ENCODE data around the gene GLYATL1.

GLYATL1 gene

GRCh38 chr11:58939277-58939676 is at the start of gene GLYATL1:
GLYATL1 (plus strand) TSS chr11:58939488; CDS start chr11:58947088, 7,600 bp downstream.
- DNase-seq = no peak

GRCh38 chr11:58893899-58894298 is 45.4 kb upstream of the GLYATL1 start:
- DNase-seq = no peak

- DNase-seq = no peak
Observed at GRCh38 chr11:58898106-58898505, 41.2 kb upstream of the GLYATL1 start.

DNA sequence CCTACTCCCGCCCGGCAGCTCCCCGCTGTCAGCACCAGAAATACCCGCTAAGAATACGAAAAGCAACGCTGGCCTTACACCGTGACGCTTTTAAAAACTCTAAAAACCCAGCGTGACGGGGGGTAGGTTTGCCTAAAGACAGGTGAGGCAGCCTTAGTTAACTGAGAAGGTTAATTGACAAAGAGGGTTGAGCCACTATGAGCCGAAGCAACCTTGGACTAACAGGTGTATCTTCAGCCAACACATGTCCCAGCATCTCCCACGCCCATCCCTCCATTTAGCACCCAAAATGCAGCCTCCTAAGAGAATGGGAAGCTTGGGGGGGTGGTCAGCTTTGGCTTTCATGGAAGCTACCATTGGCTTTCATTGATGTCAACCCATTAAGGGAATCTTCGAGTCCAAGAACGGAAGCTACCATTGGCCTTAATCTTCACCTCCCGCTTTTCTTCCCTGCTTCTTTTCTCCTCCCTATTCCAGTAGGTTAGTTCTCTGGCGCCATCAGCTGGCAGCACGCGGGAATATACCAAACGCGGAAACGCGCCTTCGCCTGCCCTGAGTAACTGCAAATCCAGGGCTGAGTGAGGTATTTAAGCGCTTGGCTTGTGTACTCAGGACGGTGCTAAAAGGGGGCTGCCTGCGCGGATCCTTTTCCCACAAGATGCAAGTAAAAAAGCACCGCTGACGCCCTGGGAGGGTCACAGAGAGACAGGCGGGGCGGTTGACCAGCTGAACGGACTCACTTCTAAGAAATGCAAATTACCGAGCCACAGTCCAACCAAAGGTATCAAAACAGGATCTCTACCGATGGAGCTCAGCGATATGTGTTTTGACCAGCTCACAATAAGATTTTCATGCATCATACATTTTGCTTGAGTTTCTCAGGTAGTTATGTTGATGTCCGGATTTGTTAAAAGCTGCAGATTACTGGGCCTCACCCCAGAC is 38.5 kb upstream of the GLYATL1 start:
- DNase-seq = peak; percentile 10

- DNase-seq = no peak
Observed at GRCh38 chr11:58902881-58903280, 36.4 kb upstream of the GLYATL1 start.

GRCh38 chr11:58905011-58905720 is 34.1 kb upstream of the GLYATL1 start:
- DNase-seq = no peak

DNA sequence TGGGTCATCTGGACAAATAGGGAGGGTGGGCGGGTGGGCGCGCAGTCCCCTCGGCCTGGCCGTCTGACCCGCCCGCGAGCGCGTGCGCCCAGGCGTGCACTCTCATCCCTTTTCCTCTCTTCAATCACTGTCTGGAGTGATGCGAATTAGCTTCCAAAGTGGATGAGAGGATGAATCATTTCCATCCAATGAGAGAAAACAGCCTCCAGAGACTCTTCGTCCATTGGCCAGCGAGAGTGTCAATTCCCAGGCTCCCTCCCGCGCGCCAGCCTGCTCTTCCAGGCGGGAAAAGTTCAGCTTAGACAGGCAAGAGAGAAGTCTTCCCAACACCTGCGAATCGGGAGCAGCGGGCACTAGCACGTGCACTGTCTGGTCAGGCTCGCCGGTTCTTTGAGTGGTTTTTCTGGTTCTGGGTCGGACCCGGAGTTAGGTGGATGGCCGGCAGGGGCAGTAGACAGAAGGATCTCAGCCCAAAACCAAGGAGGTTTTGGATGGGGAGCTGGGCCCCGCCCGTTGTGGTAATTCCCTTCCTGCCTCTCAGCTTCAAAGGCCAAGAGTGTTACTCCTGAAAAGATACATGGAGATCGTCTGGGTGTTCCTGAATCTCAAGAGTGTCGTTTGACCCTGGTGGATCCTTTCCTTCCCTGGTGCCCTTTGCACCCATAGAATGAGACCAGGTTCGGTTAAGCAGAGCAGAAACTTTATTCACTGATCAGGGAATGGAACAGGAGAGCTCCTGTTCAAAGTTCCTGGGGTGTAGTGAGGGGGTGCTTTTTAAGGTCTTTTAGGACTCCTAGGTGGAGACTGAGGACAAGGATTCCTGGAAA is 33.4 kb upstream of the GLYATL1 start:
- DNase-seq = no peak

- no peak for DNase-seq
Observed at GRCh38 chr11:58907780-58908179, 31.5 kb upstream of the GLYATL1 start.

GRCh38 chr11:58912124-58912523 is 27.2 kb upstream of the GLYATL1 start:
- no peak for DNase-seq

- no peak for DNase-seq
Observed at GRCh38 chr11:58913685-58914084, 25.6 kb upstream of the GLYATL1 start.

- DNase-seq = no peak
Observed at GRCh38 chr11:58914821-58915543, 24.3 kb upstream of the GLYATL1 start.

DNA sequence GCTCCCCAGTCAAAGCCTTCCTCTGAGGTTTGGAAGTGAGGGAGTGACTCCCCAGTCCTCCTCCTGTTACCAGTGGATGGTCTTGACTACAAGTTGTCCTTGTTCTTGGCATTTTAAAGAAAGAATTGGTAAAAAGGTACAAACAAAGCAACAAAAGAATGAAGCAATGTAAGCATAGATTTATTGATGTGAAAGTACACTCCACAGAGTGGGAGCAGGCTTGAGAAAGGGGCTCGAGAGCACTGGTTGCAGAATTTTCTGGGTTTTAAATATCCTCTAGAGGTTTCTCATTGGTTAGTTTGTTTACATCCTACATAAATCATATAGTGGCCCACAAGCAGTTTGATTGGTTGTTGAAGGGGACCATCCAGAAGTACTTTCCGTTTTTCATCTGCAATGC is 22.7 kb upstream of the GLYATL1 start:
- no peak for DNase-seq

- DNase-seq = no peak
Observed at GRCh38 chr11:58917159-58917783, 22.0 kb upstream of the GLYATL1 start.

DNA sequence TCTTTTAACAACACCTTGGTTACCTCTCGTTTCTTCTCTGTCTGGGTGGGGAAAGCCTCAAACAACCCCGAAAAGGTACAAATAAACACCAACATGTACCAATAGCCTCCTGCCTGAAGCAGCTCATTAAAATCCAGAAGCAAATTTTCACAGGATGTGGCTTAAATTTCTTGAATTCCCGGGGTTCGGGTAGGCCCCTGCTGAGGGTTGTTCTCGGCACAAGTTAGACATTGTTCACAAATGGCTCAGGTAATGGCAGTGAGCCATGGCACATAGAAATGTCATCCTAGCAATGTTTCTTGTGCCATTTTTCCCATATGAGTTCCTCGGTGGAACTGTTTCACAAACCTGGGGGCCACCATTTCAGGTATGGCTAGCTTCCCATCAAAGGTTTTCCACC is 19.7 kb upstream of the GLYATL1 start:
- no peak for DNase-seq

- no peak for DNase-seq
Observed at GRCh38 chr11:58919980-58920379, 19.3 kb upstream of the GLYATL1 start.

GRCh38 chr11:58921778-58922390 is 17.4 kb upstream of the GLYATL1 start:
- no peak for DNase-seq

- no peak for DNase-seq
Observed at GRCh38 chr11:58922479-58922878, 16.8 kb upstream of the GLYATL1 start.

DNA sequence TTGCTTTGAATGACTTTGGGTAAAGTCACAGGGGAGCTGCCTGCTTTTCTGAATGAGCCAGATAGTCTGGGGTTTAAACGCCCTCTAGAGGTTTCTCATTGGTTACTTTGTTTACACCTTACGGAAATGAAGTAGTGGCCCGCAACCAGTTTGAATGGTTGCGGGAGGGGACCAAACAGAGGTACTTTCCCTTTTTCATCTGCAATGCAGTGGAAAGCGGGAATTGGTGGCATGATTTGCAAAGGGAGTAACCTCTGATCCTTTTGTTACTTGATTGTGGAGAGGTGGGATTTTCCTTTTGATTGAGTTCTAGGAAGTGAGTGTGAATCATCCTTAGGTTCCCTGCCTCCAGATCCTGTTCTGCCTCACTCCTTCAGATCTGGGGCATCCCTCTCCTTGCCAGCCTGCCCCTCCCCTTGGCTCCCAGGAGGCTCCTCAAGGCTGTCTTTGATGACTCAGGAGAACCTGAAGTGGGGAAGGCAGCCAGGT is 15.9 kb upstream of the GLYATL1 start:
- no peak for DNase-seq

GRCh38 chr11:58924230-58924629 is 15.1 kb upstream of the GLYATL1 start:
- no peak for DNase-seq

DNA sequence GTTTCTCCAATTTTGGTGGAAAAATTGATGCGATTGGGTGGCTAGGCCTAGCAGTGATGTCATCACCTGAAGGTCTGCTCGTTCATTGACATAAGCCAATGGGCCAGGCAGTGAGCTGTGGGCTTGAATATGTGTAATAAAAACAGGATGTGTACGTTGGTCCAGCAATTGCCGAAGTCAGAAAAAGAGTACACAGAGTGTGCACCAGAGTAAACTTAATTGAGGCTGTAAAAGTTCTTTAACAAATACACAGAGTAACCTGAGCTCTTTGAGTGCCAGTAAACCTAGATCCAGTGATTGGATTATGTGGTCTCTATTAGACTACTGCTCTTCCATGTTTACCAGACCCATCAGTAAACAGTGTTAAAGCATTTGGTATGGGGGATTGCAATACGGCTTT is 13.0 kb upstream of the GLYATL1 start:
- DNase-seq = no peak

DNA sequence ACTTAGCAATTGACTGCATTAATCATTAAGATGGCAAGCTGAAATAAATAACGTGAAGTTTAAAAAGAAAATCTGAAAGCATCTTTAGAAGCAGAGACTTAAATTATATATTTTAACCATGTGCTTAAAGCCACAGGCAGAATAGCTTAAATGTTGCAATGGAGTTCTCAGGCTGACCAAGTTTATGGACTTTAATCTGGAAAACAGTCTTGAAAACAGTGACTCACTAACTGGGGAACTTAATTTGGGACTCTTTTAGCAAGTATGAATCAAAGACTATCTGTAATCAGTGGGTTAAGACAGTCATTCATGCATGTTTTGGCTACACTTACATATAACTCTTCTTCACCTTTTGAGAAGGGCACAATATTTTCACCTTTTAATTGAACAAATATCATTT is 12.6 kb upstream of the GLYATL1 start:
- DNase-seq = no peak
